GM23338 (cell line): ENCODE results near the gene DLG2. TPM values are rescaled to one million over a fixed set of nuclear protein-coding genes. Genes with fewer than 3 reads are reported as not detected.

ENCODE experiments used
- ATAC-seq: fragments of 200-7000 bp; cut with Tn5 transposase; 3 replicates; pipeline ENCODE4 v1.9.1; 2020
- DNase-seq: peaks from one replicate; pipeline ENCODE4 v3.0.0-alpha.2; 2015; ENCODE audit warnings: low spot score
- H2AFZ ChIP-seq: fragments of 200-600 bp; sonication (generic); 2 replicates; pipeline ENCODE4 v1.8.0; 2016; ENCODE audit warnings: antibody characterized with exemption, mild to moderate bottlenecking, moderate library complexity
- H3F3A ChIP-seq: fragments of 200-600 bp; sonication (generic); replicated peaks from 2 replicates; pipeline ENCODE4 v1.8.0; 2017; ENCODE audit warnings: antibody characterized with exemption, mixed run types, low read depth
- H3K27ac ChIP-seq: fragments of 200-600 bp; sonication (generic); 2 replicates; pipeline ENCODE4 v1.6.1; 2016; ENCODE audit warnings: low read depth
- H3K27me3 ChIP-seq: fragments of 200-600 bp; sonication (generic); 2 replicates; pipeline ENCODE4 v1.8.0; 2016; ENCODE audit warnings: mild to moderate bottlenecking, mixed run types, moderate library complexity; ENCODE audit not compliant: insufficient read depth
- H3K36me3 ChIP-seq: fragments of 200-600 bp; sonication (generic); 2 replicates; pipeline ENCODE4 v1.8.0; 2016; ENCODE audit warnings: mild to moderate bottlenecking; ENCODE audit not compliant: insufficient read depth
- H3K4me1 ChIP-seq: fragments of 200-600 bp; sonication (generic); 2 replicates; pipeline ENCODE4 v1.8.0; 2016; ENCODE audit warnings: mild to moderate bottlenecking, moderate library complexity; ENCODE audit not compliant: insufficient read depth
- H3K4me2 ChIP-seq: fragments of 200-600 bp; sonication (generic); 2 replicates; pipeline ENCODE4 v1.7.1; 2017; ENCODE audit warnings: mixed run types
- H3K4me3 ChIP-seq: fragments of 200-600 bp; sonication (generic); 2 replicates; pipeline ENCODE4 v1.6.1; 2016; ENCODE audit warnings: mixed run types
- H3K79me2 ChIP-seq: fragments of 200-600 bp; sonication (generic); replicated peaks from 2 replicates; pipeline ENCODE4 v1.8.0; 2017; ENCODE audit warnings: mild to moderate bottlenecking; ENCODE audit not compliant: insufficient read depth
- H3K9me2 ChIP-seq: fragments of 200-600 bp; sonication (generic); 2 replicates; pipeline ENCODE4 v1.8.0; 2017; ENCODE audit not compliant: insufficient read depth
- H4K20me1 ChIP-seq: fragments of 200-600 bp; sonication (generic); replicated peaks from 2 replicates; pipeline ENCODE4 v1.8.0; 2017; ENCODE audit warnings: mild to moderate bottlenecking; ENCODE audit not compliant: insufficient read depth
- H3K27ac Mint-ChIP-seq: 2 replicates; pipeline ENCODE4 v1.8.0; 2020; ENCODE audit warnings: inconsistent platforms, mild to moderate bottlenecking, moderate library complexity, mixed read lengths
- H3K27me3 Mint-ChIP-seq: 3 replicates; pipeline ENCODE4 v1.8.0; 2022; ENCODE audit warnings: low read depth, mild to moderate bottlenecking, moderate library complexity, mixed read lengths, inconsistent platforms; ENCODE audit not compliant: insufficient read depth, poor library complexity
- H3K36me3 Mint-ChIP-seq: 3 replicates; pipeline ENCODE4 v1.8.0; 2021; ENCODE audit warnings: low read depth, mild to moderate bottlenecking, inconsistent platforms, moderate library complexity, mixed read lengths
- H3K4me1 Mint-ChIP-seq: 3 replicates; pipeline ENCODE4 v1.8.0; 2020; ENCODE audit warnings: mild to moderate bottlenecking, inconsistent platforms, mixed read lengths
- H3K4me3 Mint-ChIP-seq: 3 replicates; pipeline ENCODE4 v1.8.0; 2021; ENCODE audit warnings: moderate library complexity, mild to moderate bottlenecking, inconsistent platforms, mixed read lengths
- H3K9me3 Mint-ChIP-seq: 3 replicates; pipeline ENCODE4 v1.8.0; 2020; ENCODE audit warnings: moderate library complexity, mild to moderate bottlenecking, inconsistent platforms, mixed read lengths
- CREB1 ChIP-seq: fragments of 250-450 bp; sonication (Bioruptor Pico); IDR thresholded peaks from 2 replicates; pipeline ENCODE4 v1.5.0; 2020; ENCODE audit warnings: low read depth, mild to moderate bottlenecking, moderate library complexity
- CTCF ChIP-seq, 2 experiments: fragments of 200-600 bp in 1 of 2; sonication (generic) in 1 of 2; conservative IDR thresholded peaks; 2 replicates each; pipeline versions ENCODE4 v1.5.1 to v1.6.1; 2016 to 2017; ENCODE audit warnings: antibody characterized with exemption in 2 of 2, low read depth in 2 of 2, mild to moderate bottlenecking in 2 of 2, moderate library complexity in 1 of 2
- ETS1 ChIP-seq: IDR thresholded peaks from 2 replicates; pipeline ENCODE4 v1.6.1; 2016; ENCODE audit warnings: antibody characterized with exemption
- EZH2 ChIP-seq: fragments of 200-600 bp; sonication (generic); IDR thresholded peaks from one replicate; pipeline ENCODE4 v1.8.0; 2017; ENCODE audit warnings: antibody characterized with exemption, mild to moderate bottlenecking, low read depth; ENCODE audit not compliant: unreplicated experiment
- EZH2phosphoT487 ChIP-seq: fragments of 200-600 bp; sonication (generic); IDR thresholded peaks from one replicate; pipeline ENCODE4 v1.8.1; 2018; ENCODE audit warnings: antibody characterized with exemption; ENCODE audit not compliant: unreplicated experiment
- JUNB ChIP-seq: IDR thresholded peaks from one replicate; pipeline ENCODE4 v1.6.1; 2016; ENCODE audit warnings: antibody characterized with exemption; ENCODE audit not compliant: unreplicated experiment
- NANOG ChIP-seq: IDR thresholded peaks from 2 replicates; pipeline ENCODE4 v1.6.1; 2016; ENCODE audit warnings: antibody characterized with exemption, borderline replicate concordance
- POLR2AphosphoS5 ChIP-seq: IDR thresholded peaks from 2 replicates; pipeline ENCODE4 v1.6.1; 2016; ENCODE audit warnings: antibody characterized with exemption, low read depth
- REST ChIP-seq: IDR thresholded peaks from one replicate; pipeline ENCODE4 v1.6.1; 2018; ENCODE audit warnings: antibody characterized with exemption; ENCODE audit not compliant: unreplicated experiment
- STAT1 ChIP-seq: IDR thresholded peaks from one replicate; pipeline ENCODE4 v1.6.1; 2016; ENCODE audit warnings: antibody characterized with exemption; ENCODE audit not compliant: unreplicated experiment
- ZNF114 ChIP-seq: fragments of 250-450 bp; sonication (Bioruptor Pico); IDR thresholded peaks from 2 replicates; pipeline ENCODE4 v1.5.0; 2020; ENCODE audit warnings: mild to moderate bottlenecking, moderate library complexity
- ZNF331 ChIP-seq: fragments of 250-450 bp; sonication (Bioruptor Pico); IDR thresholded peaks from 2 replicates; pipeline ENCODE4 v1.5.0; 2020; ENCODE audit warnings: low read depth, mild to moderate bottlenecking, moderate library complexity
- ZNF462 ChIP-seq: fragments of 250-450 bp; sonication (Bioruptor Pico); IDR thresholded peaks from 2 replicates; pipeline ENCODE4 v1.5.0; 2020; ENCODE audit warnings: mild to moderate bottlenecking, moderate library complexity
- polyA plus RNA-seq: library from polyadenylated mRNA; unstranded; fragments of >200 nt; fragmentation: Nextera tagmentation; extraction: Ambion mirVana; gene quantifications from 2 replicates; pipeline ENCODE4 v1.2.1, GENCODE V29; 2016
- total RNA-seq: library from RNA; depleted of rRNA; stranded (reverse); fragments of >200 nt; shearing (Covaris generic); gene quantifications from 2 replicates; pipeline ENCODE4 v1.2.3, GENCODE V29; 2014

Gene DLG2
- total and polyA plus RNA-seq, 2 experiments from 2014 or later = 19.8 to 21.5 TPM

- H3K27me3 Mint-ChIP-seq = no peaks in the 10 kb centered on the region
- no peaks in the 10 kb centered on the region for H3K4me1 Mint-ChIP-seq
- no peaks in the 10 kb centered on the region for H3K9me3 Mint-ChIP-seq
- no peaks in the 10 kb centered on the region for H3K9me2 ChIP-seq
- no peaks in the 10 kb centered on the region for H4K20me1 ChIP-seq
- no peaks in the 10 kb centered on the region for H3K36me3 Mint-ChIP-seq
- H2AFZ ChIP-seq = no peak overlapping the region
- no peak overlapping the region for H3K27ac Mint-ChIP-seq
- no peaks in the 10 kb centered on the region for H3K4me1 ChIP-seq
- no peak overlapping the region for H3K4me3 Mint-ChIP-seq
- DNase-seq = no peak
- no peak for ATAC-seq
- no peaks in the 10 kb centered on the region for H3F3A ChIP-seq
- TF ChIP-seq ZNF462 (CRISPR knock-in tag) (no peak), ZNF331 (no peak), EZH2phosphoT487 (no peak), JUNB (no peak), ETS1 (no peak), POLR2AphosphoS5 (no peak), CTCF (conservative IDR thresholded peaks at IDR 0.05; ENCODE audit: low read depth in 2 of 2) (no peak), EZH2 (no peak), STAT1 (no peak), REST (no peak), NANOG (no peak), ZNF114 (CRISPR knock-in tag) (no peak), CREB1 (CRISPR knock-in tag) (no peak)
- no peaks in the 10 kb centered on the region for H3K36me3 ChIP-seq
- no peaks in the 10 kb centered on the region for H3K79me2 ChIP-seq
- H3K27ac ChIP-seq = no peak overlapping the region
- no peak overlapping the region for H3K4me2 ChIP-seq
- no peak overlapping the region for H3K4me3 ChIP-seq
- no peaks in the 10 kb centered on the region for H3K27me3 ChIP-seq
Measured at GRCh38 chr11:83538286-83538685, 2088.9 kb downstream of the DLG2 start.
